NCI-H460 (cell line): ENCODE measurements around the gene PHF24. TPM values are rescaled to one million over a fixed set of nuclear protein-coding genes. Genes with fewer than 3 reads are reported as not detected.
"Not testable (repeated sequence)": the region's sequence is repeated elsewhere in the genome, so short reads cannot be mapped to it uniquely, and the experiment has no call there.

Experiments
- DNase-seq: peaks from one replicate; pipeline ENCODE4 v3.0.0-alpha.2; 2016; ENCODE audit warnings: low read depth; ENCODE audit errors: extremely low read depth
- polyA plus RNA-seq: library from polyadenylated mRNA; depleted of rRNA; stranded (reverse); fragments of >200 nt; gene quantifications from 2 replicates; pipeline ENCODE4 v1.2.3, GENCODE V29; 2014; cell fraction: nucleus; rRNA removed
- total RNA-seq: library from RNA; depleted of rRNA; stranded (reverse); fragments of >200 nt; shearing (Covaris generic); gene quantifications from 2 replicates; pipeline ENCODE4 v1.2.3, GENCODE V29; 2014; rRNA removed

PHF24 gene
- total RNA-seq: not detected in 2 replicates
- polyA plus RNA-seq: not detected in 2 replicates

DNA sequence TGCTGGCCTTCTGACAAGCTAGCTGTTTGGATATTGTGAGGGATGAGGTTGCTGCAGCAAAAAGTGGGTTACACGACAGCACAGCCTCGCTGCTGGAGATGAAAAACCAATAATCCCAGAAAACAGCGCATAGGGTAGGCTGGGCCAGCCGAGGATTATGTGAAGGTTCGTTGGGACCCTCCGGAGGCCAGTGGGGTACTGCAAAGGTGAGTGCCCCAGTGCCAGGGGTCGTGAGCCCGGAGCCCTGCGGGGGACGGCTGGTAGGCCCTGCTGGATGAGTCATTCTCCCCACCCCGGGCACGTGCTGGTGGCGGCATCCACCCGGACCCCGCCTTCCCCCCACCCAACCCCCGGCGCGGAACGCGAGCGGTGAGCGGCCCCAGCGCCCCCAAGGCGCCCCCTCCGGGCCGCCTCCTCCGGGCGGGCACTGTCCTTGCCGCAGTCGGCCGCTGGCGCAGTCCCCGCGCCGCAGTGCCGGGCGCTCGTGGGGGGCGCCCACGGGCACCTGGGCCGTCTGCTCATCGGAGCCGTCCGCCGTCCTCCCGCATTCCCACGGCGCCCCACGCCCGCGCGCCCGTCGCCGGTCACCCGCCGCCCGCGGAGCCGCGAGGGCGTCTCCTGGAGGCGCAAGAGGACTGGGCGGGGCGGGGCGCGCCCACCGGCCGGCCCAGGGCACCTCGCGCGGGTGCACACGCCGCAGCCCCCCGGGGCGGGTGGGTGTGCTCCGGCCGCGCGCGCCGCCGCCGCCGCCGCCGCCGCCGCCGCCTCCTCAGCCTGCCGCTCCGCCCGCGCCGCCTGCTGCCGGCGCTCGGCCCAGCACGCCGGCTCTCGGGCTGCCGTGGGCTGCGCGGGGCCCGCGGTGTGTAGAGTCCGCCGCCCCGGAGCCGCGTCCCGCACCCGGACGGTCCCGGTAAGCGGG is at the start of gene PHF24:
Gene PHF24, plus strand, starts transcription at position 794 of the 919 bp plus-strand sequence. CDS start 13,014 bp downstream, outside the sequence.
- DNase-seq: no peak

DNA sequence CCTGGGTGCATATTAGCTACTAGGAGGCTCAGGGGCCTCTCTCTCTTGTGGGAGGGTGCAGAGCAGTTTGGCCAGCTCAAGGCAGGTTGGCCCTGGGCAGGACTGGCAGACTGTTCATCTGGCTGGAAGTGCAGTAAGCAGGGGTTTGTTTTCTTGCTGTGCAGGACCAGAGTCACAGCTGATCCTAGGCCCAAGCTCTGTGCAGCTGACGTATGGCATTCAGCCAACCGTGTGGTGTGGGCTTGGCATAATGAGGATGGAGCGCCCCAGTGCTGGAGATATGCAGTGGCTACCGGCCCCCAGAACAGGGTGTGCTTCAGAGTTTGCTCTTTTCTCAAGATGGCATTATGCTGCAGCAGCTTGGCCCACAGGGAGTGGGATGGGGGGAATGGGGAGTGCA is 31.0 kb upstream of the PHF24 start:
- DNase-seq: no peak

DNA sequence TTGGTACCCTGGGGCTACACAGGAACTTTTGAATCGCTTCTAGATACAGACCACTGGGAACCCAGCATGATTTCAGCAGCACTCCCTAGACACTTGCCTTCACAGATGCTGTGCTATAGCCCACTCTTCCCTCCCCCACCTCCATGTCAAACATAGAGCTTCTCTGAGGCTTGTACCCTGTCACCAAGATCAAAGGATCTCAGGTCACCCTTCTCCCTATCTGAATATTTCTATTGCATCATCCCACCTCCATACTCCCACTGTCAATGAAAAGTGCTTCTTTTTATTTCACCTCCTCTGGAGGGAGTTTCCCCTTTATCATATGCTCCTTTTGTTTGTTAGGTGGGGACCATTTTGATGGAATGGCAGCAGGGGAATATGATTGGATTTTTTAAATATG is 29.2 kb upstream of the PHF24 start:
- no peak for DNase-seq

DNA sequence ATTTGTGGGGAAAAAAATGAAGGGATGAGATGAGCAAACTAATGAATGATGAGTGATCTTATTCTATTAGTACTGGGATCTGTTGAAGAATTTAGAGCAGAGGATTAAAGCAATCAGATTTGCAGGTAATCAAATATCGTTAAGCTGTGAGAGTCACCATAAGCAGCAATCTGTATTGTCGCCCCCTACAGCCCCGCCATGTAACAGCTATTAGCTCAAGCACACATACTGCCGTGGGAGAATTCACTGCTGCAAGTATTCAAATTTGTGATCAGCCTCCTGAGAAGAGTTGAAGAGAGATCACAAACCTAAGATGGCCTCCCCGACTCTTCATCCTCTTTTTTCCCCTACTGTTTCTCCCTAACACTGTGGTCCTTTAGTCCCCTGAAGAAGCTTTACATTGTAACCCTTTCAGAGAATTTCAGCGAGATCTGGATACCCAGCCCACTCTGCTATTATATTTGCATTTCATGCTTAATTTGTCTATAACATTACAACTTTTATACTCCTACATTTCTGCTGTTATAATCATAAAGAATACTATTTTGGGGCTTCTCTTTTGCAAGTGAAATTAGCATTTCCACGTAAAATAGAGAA is 28.5 kb upstream of the PHF24 start:
- peak; percentile 11 for DNase-seq

DNA sequence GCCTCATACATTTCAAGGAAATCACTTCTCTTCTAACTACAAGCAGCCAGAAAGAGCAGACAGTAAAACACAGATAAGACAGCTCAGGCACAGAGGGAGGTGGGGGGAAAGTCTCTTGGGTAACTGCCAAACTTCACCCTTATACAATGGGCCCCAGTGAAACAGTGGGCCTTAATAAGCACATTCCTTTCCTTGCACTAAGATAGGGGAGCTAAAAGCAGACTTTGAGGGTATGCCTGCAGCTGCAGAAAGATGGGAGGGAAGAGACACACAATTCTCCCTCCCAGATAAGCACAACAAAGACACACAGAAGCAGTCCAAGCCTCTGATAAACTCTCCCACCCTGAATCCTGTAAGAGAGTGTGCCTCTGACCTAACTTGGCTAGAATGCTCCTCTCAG is 18.1 kb upstream of the PHF24 start:
- not testable (repeated sequence) for DNase-seq

DNA sequence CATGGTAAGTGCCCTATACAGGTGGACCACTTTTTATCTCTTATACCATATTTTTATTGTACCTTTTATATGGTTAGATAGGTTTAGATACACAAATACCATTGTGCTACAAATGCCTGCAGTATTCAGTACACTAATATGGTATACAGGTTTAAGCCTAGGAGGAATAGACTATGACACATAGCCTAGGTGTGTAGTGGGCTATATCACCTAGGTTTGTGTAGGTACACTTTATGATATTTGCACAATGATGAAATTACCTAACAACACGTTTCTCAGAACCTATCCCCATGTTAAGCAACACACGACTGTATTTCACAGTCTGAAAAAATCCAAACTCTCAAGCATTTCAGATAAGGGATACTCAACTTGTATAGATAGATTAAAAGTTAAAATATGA is 9.6 kb upstream of the PHF24 start:
- DNase-seq: no peak

DNA sequence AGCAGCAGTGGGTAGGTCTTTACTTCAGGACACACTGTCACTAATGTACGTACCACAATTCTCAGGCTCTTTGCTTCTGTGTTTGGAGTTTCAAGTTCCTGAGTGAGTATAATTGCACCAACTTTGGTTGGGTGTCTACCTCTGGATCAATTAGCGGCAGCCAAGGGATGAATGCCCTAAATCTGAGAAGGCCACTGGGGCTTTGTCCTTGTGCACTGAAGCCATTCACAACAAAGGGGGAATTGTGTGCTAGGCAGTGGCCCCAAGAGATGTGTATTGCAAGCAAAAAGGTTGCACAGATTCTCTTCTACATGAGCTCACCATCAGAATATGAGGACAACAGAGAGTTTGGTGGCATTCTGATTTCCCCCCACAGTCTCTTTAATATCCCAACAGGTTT is 3.9 kb upstream of the PHF24 start:
- no peak for DNase-seq

DNA sequence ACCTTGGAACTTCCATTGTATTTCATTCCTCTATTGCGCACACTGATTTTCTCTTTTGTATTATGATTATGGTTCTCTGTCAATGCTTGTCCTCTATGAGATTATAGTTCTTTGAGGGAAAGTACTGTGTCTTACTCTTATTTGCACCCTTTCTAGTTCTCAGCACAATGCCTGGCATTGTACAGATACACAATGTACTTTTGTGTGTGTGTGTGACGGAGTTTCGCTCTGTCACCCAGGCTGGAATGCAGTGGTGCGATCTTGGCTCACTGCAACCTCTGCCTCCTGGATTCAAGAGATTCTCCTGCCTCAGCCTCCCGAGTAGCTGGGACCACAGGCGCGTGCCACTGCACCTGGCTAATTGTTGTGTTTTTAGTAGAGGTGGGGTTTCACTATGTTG is 2.0 kb upstream of the PHF24 start:
- not testable (repeated sequence) for DNase-seq

DNA sequence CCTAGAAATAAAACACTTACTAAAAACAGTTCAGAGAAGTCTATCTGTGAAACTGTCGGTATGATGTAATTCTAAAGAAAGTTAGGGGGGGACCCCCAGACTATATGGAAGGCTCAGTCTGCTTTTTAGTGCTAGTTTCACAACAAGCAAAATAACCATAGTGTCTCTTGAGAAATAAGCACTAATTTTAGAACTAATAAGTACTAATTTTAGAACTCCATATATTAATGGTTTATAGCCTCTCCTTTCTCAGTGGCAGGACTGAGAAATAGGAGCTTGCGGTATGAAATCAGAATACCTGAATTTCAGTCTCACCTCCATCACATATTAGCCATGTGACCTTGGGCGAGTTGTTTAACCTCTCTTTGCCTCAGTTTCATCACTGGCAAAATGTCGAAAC is 1.4 kb upstream of the PHF24 start:
- no peak for DNase-seq

DNA sequence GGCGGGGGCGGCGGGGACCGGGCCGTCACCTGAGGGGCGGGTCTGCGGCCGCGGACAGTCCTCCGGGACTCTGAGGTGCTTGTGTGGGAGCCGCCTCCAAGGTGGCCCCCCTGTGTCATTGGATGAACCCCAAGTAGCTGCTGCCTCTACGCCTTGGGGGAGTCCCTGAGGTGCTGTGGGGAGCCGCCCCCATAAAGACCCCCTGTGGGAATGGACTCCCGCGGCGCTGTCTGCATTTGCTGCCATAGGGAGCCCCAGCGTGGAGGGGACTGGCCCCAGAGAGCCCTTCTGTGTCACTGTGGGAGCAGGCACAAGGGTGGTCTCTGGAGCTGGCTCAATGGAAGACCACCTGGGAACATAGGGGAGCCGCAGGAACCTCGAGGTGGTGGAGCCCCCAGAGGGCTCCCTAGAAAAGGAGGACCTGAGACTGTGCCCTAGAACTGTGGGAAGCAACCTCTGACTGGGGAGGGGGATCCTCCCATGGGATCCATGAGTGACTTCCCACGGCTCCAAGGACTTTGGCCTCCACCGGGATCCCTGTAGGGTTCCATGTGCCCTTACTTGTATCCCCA is 412 bp downstream of the PHF24 start:
- DNase-seq: no peak

DNA sequence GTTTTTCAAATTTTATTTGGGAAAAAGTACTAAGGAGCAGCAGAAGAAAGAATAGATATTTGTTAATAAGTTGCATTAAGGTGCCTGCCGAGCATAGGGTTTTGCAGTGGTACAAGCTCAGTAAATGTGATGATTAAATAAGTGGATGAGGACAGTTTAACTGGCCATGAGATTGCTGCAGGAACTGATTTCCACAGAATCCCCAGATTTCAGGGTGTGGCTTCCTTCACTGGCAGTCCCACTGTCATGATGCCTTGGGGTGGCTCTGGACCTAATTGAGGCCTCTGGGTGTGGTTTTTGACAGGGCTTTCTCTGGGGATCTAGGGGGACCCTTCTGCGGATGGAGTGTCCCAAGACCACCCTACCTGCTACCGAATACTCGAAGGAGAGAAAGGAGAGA is 1.4 kb downstream of the PHF24 start:
- DNase-seq: no peak

DNA sequence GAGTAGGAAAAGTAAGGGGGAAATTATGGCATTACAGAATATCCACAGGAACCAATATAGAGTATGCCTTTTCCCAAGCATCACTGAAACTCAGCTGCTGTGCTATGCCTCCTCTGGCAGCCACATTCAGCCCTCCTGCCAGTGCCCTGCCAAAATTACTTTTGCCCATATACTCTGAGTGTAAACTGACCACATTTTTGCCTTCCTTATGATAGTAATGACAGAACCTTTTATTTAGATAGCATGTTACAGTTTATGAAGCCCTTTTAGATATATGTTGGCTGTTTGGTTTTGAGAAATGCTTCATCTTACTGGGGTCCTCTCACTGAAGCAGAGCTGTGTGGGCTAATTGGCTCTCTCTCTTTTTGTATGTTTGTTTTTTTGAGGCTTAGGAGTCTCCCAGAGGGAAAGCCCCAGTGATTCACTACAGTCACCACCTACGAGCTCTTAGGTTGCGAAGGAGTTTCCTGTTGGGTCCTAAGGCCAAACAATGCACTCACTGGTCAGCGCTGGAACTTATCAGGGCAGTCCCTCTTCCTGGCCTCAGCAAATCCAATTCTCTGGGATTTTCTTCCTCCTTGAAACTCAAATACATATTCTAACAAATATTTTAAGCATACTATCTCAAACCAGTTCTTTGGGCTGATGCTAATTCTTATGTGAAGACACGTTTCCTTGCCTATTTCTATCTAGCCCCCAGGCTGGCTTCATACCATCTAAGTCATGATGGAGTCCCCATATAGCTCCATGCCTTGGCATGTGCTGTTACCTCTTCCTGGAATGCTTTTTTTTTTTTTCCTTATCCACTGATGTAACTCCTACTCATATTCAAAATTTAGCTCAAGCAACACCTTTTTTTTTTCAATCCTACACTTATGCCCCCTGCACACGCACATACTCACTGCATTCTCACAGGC is 3.7 kb downstream of the PHF24 start:
- no peak for DNase-seq

DNA sequence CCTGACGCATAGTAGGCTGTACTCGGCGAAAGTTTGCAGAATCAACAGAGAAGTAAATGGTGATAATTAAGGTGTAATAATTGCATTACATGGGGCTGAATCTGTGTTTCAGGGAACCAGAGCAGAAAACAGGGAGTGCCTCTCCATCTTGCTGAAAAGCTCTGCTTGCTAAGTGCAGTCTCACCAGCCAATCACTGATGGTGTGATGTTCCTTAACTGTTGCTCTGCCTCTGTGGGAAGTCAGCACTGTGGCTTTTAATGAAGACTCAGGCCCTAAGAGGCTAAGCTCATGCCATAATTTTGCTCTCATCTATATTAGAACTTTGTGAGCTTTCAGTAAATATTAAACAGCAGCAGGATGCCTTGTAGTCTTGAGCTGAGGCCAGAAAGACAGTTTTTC is 4.5 kb downstream of the PHF24 start:
- no peak for DNase-seq

DNA sequence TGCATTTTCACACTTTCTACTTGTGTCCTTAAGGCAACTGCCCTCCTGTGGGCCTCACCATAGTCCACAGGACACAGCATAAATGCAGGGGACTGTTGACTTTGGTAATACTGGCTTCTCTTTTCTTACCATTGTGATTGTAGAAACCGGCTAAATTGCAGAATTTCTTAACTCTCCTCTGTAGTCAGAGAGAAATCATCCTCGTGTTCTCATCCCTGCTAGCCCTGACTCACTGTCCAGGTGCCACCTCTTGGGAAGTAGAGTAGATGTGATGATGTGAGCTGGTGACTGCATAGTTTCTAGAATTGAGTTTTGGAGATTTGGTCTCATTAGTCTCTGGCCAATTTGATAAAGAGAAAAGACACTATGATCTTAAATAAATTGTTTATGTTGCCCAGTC is 5.5 kb downstream of the PHF24 start:
- no peak for DNase-seq

DNA sequence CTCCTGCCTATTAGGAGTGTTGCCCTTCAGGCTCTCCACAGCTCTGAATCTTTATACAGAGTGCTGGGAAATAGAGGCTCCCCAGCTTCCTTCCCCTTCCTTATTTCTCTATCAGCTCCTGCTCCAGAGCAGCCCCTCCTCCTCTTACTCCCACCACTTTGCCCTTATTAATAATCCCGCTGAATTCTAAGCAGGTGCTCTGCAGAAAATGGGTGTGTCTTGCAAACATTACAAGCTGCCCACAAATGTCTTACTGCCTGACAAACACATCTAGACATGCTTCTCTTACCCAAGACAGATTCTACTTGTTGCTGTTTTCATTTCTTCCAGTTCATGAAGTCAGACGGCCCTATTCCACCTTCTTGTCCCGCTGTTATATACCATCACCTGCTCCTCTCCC is 6.4 kb downstream of the PHF24 start:
- DNase-seq: no peak

DNA sequence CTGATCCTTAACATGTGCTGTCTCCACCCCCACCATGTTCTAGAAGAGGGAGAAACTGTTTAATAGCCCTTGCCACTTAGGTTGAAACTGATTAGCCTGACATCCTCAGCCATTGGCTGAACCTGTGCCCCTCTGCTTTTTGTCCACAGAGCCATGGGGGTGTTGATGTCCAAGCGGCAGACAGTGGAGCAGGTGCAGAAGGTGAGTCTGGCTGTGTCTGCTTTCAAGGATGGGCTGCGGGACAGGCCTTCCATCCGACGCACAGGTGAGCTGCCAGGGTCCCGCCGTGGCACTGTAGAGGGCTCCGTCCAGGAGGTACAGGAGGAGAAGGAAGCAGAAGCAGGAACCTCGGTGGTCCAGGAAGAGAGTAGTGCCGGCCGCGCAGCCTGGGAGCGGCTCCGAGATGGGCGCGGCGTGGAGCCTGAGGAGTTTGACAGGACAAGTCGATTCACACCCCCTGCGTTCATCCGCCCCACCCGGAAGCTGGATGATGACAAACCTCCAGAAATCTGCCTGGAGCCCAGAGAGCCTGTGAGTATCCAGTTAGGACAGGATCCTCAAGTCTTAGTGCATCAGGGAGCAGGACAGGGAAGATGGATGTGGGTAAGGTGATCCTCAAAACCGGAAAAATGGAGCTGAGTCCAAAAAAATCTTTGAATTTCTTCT is 13.2 kb downstream of the PHF24 start:
- no peak for DNase-seq

DNA sequence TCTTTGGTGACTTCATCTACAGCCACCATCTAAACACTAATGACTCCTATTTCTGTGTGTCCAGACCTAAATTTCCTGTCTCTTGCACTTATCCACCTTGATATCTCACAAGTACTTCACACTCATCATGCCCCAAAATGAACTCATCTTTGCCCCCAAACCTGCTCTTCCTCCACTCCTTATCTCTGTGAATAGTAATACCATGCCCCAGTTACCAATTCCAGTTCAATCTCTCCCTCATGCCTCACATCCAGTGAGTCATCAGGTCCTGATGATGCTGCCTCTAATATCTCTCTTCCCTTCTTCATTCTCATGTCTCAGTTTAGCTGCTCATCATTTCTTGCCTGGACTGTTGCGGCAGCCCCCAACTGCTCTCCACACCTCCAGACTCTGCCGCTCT is 16.6 kb downstream of the PHF24 start:
- no peak for DNase-seq

DNA sequence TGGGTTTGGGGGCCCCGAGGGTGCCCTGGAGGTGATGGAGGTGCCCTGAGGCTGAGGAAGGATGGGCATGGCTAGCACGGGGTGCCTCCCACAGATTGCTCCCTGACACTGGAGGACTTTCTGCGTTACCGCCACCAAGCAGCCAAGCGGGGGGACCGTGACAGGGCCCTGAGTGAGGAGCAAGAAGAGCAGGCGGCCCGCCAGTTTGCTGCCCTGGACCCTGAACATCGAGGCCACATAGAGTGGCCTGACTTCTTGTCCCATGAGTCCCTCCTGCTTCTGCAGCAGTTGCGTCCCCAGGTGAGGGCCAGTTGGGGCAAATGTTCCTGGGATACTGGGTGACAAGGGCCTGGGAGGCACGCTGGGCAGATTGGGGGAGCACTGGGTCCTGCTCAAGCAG is 18.4 kb downstream of the PHF24 start:
- no peak for DNase-seq

DNA sequence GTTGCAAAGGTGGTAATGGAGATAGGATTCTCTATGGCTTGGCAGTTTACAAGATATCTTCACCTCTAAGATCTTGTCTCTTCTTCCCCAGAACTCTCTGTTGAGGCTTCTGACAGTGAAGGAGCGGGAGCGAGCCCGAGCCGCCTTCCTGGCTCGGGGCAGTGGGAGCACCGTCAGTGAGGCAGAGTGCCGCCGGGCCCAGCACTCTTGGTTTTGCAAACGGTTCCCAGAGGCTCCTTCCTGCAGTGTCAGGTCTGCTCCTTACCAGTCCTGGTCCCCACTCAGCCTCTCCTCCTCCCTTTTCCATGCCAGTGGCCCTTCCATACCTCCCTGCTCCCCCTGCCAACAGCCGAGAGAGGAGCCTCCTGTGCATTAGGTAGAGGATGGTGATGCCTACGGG is 18.9 kb downstream of the PHF24 start:
- no peak for DNase-seq

DNA sequence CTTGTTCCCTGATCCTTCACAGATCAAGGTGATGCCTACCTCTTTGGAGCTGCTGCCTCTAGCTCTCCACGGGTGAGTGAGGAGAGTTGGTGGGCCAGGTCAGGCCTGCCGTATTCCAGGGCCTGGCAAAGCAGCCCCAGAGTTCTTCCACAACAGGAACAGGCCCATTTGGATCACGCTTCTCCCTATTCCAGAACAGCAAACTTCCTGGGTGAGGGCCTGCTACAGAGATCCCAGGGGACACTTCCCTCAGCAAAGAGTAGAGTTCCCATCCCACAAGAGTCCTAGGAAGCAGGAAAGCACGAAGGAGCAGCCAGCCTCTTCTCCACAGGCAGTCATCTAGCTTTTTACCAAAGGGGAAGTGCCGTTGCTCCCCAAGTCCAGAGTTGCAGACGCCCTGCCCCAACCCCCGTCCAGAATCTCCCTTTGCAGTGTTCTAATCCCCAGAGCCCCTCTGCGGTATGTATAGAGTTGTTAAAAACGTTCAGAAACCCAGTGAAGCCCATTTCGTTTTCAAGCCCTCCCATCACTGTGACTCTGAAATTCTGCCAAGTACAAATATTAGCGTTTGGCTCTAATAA is 22.2 kb downstream of the PHF24 start:
- no peak for DNase-seq
